ENCODE results near the gene MAP3K19. TPM values are rescaled to one million over a fixed set of nuclear protein-coding genes. Genes with fewer than 3 reads are reported as not detected.

MAP3K19 gene
- total and polyA plus RNA-seq, 2 of the 8 experiments (the other 6 are each of a cell fraction or from before 2014, with no cell fraction given), result not detected

DNA sequence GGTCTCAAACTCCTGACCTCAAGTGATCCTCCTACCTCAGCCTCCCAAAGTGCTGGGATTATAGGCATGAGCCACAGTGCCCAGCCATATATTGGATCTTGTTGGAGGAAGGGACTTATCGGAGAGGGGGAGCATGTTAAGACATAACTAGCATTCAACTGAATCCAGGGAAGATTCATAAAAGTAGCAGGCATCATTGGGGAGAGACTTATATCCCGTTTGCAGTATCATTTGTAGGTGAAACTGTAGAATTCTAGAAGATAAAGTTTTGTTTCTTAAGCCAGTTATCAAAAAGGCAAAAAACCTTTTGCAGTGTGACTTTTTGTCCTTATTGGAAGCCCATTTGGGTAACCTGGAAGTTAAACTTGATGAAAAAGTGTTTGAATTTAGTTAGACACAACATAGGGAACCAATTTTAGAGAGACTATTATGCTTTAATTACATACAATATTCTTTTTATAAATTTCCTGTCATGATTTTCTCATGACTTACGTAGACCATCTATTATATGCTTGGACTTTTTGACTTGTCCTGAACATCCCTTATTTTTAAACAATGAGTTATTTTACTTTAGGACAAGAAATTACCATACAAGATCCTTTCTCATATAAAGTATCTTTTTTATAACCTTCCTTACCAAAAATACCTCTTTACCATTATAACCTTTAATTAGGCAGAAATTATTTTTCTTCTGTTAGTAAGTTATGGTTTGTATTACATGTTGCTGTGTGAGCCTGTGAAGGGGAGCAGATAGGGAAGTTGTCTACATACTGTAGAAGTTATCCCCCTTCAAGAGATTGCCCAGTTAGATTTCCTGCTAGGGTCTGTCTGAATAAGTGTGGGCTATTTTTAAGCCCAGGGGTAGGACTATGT, 25.1 kb upstream of the MAP3K19 start (continued):
- TF ChIP-seq SP1 (IDR thresholded peaks at IDR 0.05; ENCODE audit: low read depth, low read length), result no peak
- no peak for TF ChIP-seq EP300 (IDR thresholded peaks at IDR 0.05; ENCODE audit: borderline replicate concordance in 1 of 2, low read depth in 2 of 2, low read length in 2 of 2)
- no peak for TF ChIP-seq TCF12 (IDR thresholded peaks at IDR 0.05; ENCODE audit: low read depth, low read length)
- TF ChIP-seq EGR1 (IDR thresholded peaks at IDR 0.05; ENCODE audit: borderline replicate concordance, low read depth, low read length), result no peak
- TF ChIP-seq GTF2F1 (IDR thresholded peaks at IDR 0.05; ENCODE audit: borderline replicate concordance, low read depth, low read length), result no peak
- no peak for TF ChIP-seq RFX5 (IDR thresholded peaks at IDR 0.05; ENCODE audit: borderline replicate concordance, low read depth, low read length)
- TF ChIP-seq CHD2 (IDR thresholded peaks at IDR 0.05; ENCODE audit: low read length), result no peak

All from H1 (cell line).